ENCODE data around the gene NEDD4L.

NEDD4L gene

DNA sequence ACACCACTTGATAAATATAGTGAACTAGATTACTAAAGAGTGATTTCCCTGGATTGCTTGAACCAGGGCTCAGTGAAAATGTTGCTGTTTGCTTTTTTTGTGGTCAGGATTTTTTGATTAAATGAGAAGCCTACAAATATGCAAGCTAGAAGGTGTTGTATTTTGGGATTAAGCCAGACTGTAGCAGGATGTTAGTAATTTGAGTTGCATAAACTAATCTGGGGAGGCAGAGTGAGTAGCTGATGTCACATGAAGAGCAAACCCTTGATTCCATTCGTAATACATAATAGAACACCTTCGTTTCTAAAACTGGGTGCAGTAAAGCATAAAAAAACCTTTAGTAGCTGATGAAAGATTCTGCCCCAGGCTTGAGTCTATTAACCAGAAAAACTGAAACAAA, 32.0 kb downstream of the NEDD4L start:
- ATAC-seq = no peak
- TF ChIP-seq ESRRG (CRISPR knock-in tag; IDR thresholded peaks at IDR 0.05) (no peak), OSR1 (CRISPR knock-in tag; IDR thresholded peaks at IDR 0.05) (no peak), ZNF565 (CRISPR knock-in tag; conservative IDR thresholded peaks at IDR 0.05; ENCODE audit: low read depth) (no peak), ZFP30 (CRISPR knock-in tag; IDR thresholded peaks at IDR 0.05) (no peak), ZFP3 (CRISPR knock-in tag; IDR thresholded peaks at IDR 0.05) (no peak), ZNF70 (CRISPR knock-in tag; IDR thresholded peaks at IDR 0.05) (no peak), BACH2 (CRISPR knock-in tag; IDR thresholded peaks at IDR 0.05; ENCODE audit: borderline replicate concordance) (no peak), ZC3H10 (CRISPR knock-in tag; IDR thresholded peaks at IDR 0.05) (no peak), SNAI2 (CRISPR knock-in tag; IDR thresholded peaks at IDR 0.05) (no peak), CSDC2 (CRISPR knock-in tag; IDR thresholded peaks at IDR 0.05) (no peak), PPARA (CRISPR knock-in tag; IDR thresholded peaks at IDR 0.05; ENCODE audit: borderline replicate concordance) (no peak), GLIS3 (CRISPR knock-in tag; IDR thresholded peaks at IDR 0.05) (no peak), ARNTL (CRISPR knock-in tag; IDR thresholded peaks at IDR 0.05; ENCODE audit: borderline replicate concordance, low read depth) (no peak), ISL1 (CRISPR knock-in tag; IDR thresholded peaks at IDR 0.05) (no peak), TCF4 (CRISPR knock-in tag; IDR thresholded peaks at IDR 0.05; ENCODE audit: borderline replicate concordance) (no peak), RARB (CRISPR knock-in tag; IDR thresholded peaks at IDR 0.05) (no peak)
- TF ChIP-seq, protein P1, sequence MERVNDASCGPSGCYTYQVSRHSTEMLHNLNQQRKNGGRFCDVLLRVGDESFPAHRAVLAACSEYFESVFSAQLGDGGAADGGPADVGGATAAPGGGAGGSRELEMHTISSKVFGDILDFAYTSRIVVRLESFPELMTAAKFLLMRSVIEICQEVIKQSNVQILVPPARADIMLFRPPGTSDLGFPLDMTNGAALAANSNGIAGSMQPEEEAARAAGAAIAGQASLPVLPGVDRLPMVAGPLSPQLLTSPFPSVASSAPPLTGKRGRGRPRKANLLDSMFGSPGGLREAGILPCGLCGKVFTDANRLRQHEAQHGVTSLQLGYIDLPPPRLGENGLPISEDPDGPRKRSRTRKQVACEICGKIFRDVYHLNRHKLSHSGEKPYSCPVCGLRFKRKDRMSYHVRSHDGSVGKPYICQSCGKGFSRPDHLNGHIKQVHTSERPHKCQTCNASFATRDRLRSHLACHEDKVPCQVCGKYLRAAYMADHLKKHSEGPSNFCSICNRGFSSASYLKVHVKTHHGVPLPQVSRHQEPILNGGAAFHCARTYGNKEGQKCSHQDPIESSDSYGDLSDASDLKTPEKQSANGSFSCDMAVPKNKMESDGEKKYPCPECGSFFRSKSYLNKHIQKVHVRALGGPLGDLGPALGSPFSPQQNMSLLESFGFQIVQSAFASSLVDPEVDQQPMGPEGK (CRISPR knock-in tag; IDR thresholded peaks at IDR 0.05; ENCODE audit: borderline replicate concordance) = no peak
- TF ChIP-seq, protein P2, sequence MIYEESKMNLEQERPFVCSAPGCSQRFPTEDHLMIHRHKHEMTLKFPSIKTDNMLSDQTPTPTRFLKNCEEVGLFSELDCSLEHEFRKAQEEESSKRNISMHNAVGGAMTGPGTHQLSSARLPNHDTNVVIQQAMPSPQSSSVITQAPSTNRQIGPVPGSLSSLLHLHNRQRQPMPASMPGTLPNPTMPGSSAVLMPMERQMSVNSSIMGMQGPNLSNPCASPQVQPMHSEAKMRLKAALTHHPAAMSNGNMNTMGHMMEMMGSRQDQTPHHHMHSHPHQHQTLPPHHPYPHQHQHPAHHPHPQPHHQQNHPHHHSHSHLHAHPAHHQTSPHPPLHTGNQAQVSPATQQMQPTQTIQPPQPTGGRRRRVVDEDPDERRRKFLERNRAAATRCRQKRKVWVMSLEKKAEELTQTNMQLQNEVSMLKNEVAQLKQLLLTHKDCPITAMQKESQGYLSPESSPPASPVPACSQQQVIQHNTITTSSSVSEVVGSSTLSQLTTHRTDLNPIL (CRISPR knock-in tag; IDR thresholded peaks at IDR 0.05; ENCODE audit: low read depth) = no peak
- TF ChIP-seq, protein P3, sequence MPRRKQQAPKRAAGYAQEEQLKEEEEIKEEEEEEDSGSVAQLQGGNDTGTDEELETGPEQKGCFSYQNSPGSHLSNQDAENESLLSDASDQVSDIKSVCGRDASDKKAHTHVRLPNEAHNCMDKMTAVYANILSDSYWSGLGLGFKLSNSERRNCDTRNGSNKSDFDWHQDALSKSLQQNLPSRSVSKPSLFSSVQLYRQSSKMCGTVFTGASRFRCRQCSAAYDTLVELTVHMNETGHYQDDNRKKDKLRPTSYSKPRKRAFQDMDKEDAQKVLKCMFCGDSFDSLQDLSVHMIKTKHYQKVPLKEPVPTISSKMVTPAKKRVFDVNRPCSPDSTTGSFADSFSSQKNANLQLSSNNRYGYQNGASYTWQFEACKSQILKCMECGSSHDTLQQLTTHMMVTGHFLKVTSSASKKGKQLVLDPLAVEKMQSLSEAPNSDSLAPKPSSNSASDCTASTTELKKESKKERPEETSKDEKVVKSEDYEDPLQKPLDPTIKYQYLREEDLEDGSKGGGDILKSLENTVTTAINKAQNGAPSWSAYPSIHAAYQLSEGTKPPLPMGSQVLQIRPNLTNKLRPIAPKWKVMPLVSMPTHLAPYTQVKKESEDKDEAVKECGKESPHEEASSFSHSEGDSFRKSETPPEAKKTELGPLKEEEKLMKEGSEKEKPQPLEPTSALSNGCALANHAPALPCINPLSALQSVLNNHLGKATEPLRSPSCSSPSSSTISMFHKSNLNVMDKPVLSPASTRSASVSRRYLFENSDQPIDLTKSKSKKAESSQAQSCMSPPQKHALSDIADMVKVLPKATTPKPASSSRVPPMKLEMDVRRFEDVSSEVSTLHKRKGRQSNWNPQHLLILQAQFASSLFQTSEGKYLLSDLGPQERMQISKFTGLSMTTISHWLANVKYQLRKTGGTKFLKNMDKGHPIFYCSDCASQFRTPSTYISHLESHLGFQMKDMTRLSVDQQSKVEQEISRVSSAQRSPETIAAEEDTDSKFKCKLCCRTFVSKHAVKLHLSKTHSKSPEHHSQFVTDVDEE (CRISPR knock-in tag; IDR thresholded peaks at IDR 0.05) = no peak

DNA sequence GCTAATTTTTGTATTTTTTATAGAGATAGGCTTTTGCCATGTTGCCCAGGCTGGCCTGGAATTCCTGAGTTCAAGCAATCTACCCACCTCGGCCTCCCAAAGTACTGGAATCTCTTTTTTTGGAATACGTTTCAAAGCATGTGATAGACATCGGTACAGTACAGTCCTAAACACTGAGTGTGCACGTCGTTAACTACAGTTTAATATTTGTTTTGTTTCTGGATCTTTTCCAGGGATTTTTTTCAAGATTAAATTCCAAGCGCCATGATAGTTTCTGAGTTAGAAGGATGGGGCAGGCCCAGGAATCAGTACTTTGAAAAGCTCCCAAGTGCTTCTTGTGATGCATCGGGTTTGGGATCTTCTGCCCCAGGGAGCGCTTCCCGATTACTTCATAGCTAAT, 33.3 kb downstream of the NEDD4L start:
- ATAC-seq = no peak
- TF ChIP-seq, protein P1 (CRISPR knock-in tag; IDR thresholded peaks at IDR 0.05; ENCODE audit: borderline replicate concordance) = no peak
- TF ChIP-seq, protein P3 (CRISPR knock-in tag; IDR thresholded peaks at IDR 0.05) = no peak
- TF ChIP-seq TOX (CRISPR knock-in tag; IDR thresholded peaks at IDR 0.05; ENCODE audit: borderline replicate concordance) = no peak
- no peak for TF ChIP-seq OSR1 (CRISPR knock-in tag; IDR thresholded peaks at IDR 0.05)
- no peak for TF ChIP-seq GLIS3 (CRISPR knock-in tag; IDR thresholded peaks at IDR 0.05)
- no peak for TF ChIP-seq ZFP30 (CRISPR knock-in tag; IDR thresholded peaks at IDR 0.05)
- TF ChIP-seq ZFP3 (CRISPR knock-in tag; IDR thresholded peaks at IDR 0.05) = no peak
- TF ChIP-seq ZNF565 (CRISPR knock-in tag; conservative IDR thresholded peaks at IDR 0.05; ENCODE audit: low read depth) = no peak
- no peak for TF ChIP-seq TCF4 (CRISPR knock-in tag; IDR thresholded peaks at IDR 0.05; ENCODE audit: borderline replicate concordance)
- no peak for TF ChIP-seq ISL1 (CRISPR knock-in tag; IDR thresholded peaks at IDR 0.05)
- TF ChIP-seq CSDC2 (CRISPR knock-in tag; IDR thresholded peaks at IDR 0.05) = no peak
- no peak for TF ChIP-seq BACH2 (CRISPR knock-in tag; IDR thresholded peaks at IDR 0.05; ENCODE audit: borderline replicate concordance)
- TF ChIP-seq PPARA (CRISPR knock-in tag; IDR thresholded peaks at IDR 0.05; ENCODE audit: borderline replicate concordance) = no peak
- TF ChIP-seq ZNF8 (CRISPR knock-in tag; IDR thresholded peaks at IDR 0.05) = no peak
- TF ChIP-seq, protein P4, sequence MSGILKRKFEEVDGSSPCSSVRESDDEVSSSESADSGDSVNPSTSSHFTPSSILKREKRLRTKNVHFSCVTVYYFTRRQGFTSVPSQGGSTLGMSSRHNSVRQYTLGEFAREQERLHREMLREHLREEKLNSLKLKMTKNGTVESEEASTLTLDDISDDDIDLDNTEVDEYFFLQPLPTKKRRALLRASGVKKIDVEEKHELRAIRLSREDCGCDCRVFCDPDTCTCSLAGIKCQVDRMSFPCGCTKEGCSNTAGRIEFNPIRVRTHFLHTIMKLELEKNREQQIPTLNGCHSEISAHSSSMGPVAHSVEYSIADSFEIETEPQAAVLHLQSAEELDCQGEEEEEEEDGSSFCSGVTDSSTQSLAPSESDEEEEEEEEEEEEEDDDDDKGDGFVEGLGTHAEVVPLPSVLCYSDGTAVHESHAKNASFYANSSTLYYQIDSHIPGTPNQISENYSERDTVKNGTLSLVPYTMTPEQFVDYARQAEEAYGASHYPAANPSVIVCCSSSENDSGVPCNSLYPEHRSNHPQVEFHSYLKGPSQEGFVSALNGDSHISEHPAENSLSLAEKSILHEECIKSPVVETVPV (CRISPR knock-in tag; IDR thresholded peaks at IDR 0.05) = no peak
- TF ChIP-seq ZNF70 (CRISPR knock-in tag; IDR thresholded peaks at IDR 0.05) = no peak
- TF ChIP-seq ZC3H10 (CRISPR knock-in tag; IDR thresholded peaks at IDR 0.05) = no peak
- no peak for TF ChIP-seq ESRRG (CRISPR knock-in tag; IDR thresholded peaks at IDR 0.05)
